Uterus (tissue), 4 donors: ENCODE measurements around the gene CASP10. TPM values are rescaled to one million over a fixed set of nuclear protein-coding genes. Genes with fewer than 3 reads are reported as not detected.

Source experiments
- DNase-seq, 2 donors: peaks; one replicate each; pipeline ENCODE4 v3.0.0-alpha.2; 2019 to 2020
- H3K27ac ChIP-seq, 2 donors: fragments of 200-600 bp; sonication (generic); 1 replicate in 1 of 2; 2 replicates in 1 of 2; pipeline ENCODE4 v1.5.1; 2016 to 2018
- H3K27me3 ChIP-seq, 2 donors: fragments of 200-600 bp; sonication (generic); one replicate each; pipeline ENCODE4 v1.5.1; 2018 to 2019; ENCODE audit warnings: control low read depth in 1 of 2
- H3K36me3 ChIP-seq, 2 donors: fragments of 200-600 bp; sonication (generic); one replicate each; pipeline ENCODE4 v1.5.1; 2019; ENCODE audit warnings: control low read depth in 1 of 2
- H3K4me1 ChIP-seq, 2 donors: fragments of 200-600 bp; sonication (generic); one replicate each; pipeline ENCODE4 v1.5.1; 2018 to 2019; ENCODE audit warnings: control low read depth in 1 of 2
- H3K4me3 ChIP-seq, 2 donors: fragments of 200-600 bp; sonication (generic); 1 replicate in 1 of 2; 2 replicates in 1 of 2; pipeline ENCODE4 v1.5.1; 2018 to 2019; ENCODE audit warnings: mild to moderate bottlenecking in 1 of 2
- H3K9me3 ChIP-seq, 2 donors: fragments of 200-600 bp; sonication (generic); one replicate each; pipeline ENCODE4 v1.5.1; 2019; ENCODE audit warnings: control low read depth in 1 of 2
- POLR2A ChIP-seq, 2 donors: fragments of 450-650 bp; IDR thresholded peaks; one replicate each; pipeline ENCODE4 v1.6.1; 2016; ENCODE audit warnings: antibody characterized with exemption in 2 of 2, mild to moderate bottlenecking in 1 of 2, moderate library complexity in 1 of 2
- intact Hi-C: fragments of 100-400 bp; cut with DNase I; formaldehyde crosslinking; loops from one replicate; pipeline ENCODE4 v1.15.1; 2023; ENCODE audit warnings: low total_unique reads
- total RNA-seq, 4 donors: library from RNA; depleted of rRNA in 3 of 4; stranded (reverse); fragments of >200 nt in 3 of 4; gene quantifications; one replicate each; pipeline versions ENCODE4 v1.1.0 to v1.2.4, GENCODE V29; 2014 to 2023
- TF ChIP-seq, protein P1 (sequence below), 4 experiments: fragments of 200-600 bp in 2 of 4; fragments of 450-650 bp in 2 of 4; sonication (generic) in 2 of 4; IDR thresholded peaks; one replicate each; pipeline ENCODE4 v1.5.1; 2016 to 2019; ENCODE audit warnings: antibody characterized with exemption in 4 of 4, mild to moderate bottlenecking in 2 of 4, moderate library complexity in 1 of 4
- donor health status: DM: yes; HTN: yes; CAD: no.

CASP10 gene
- total RNA-seq, 4 donors from 2014 or later = 1.8 to 21.6 (median 11.7) TPM

DNA sequence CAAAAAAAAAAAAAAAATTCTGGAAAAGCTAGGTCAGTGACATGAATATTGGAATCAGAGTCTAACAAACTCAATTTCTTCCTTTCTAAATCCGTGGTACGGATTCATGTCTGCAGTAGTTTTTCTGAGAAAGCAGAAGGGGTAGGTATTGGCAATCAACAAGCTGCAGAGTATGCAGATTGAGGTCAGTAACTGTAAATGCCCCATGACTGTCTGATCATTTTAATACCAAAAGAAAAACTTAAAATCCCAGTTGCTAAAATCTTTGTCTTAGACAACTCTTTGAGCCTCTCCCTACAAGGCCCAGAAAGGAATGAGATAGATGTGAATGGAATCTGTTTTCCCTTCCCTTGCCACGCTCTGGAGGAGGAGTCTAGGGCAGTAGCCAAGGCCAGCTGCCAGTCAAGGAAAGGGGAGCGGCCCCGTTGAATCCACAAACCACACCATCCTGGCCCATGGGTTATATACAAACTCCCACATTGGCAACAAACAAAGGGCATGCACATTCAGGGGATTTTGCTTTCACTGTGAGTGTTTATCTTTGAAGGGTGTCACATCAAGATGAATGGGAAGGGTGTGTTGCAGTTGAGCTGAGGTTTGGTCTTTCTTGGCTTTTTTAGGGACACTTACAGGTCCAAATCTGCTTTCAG, 71.3 kb downstream of the CASP10 start:
- Histone ChIP-seq H3K27ac (no peak overlapping the region), H3K27me3 (no peaks in the 10 kb centered on the region), H3K4me3 (no peak overlapping the region), H3K9me3 (no peaks in the 10 kb centered on the region), H3K36me3 (no peaks in the 10 kb centered on the region), H3K4me1 (no peaks in the 10 kb centered on the region)
- intact Hi-C loops = no loop called here
- no peak for DNase-seq
- no peak for TF ChIP-seq POLR2A (IDR thresholded peaks at IDR 0.05)
- TF ChIP-seq, protein P1, sequence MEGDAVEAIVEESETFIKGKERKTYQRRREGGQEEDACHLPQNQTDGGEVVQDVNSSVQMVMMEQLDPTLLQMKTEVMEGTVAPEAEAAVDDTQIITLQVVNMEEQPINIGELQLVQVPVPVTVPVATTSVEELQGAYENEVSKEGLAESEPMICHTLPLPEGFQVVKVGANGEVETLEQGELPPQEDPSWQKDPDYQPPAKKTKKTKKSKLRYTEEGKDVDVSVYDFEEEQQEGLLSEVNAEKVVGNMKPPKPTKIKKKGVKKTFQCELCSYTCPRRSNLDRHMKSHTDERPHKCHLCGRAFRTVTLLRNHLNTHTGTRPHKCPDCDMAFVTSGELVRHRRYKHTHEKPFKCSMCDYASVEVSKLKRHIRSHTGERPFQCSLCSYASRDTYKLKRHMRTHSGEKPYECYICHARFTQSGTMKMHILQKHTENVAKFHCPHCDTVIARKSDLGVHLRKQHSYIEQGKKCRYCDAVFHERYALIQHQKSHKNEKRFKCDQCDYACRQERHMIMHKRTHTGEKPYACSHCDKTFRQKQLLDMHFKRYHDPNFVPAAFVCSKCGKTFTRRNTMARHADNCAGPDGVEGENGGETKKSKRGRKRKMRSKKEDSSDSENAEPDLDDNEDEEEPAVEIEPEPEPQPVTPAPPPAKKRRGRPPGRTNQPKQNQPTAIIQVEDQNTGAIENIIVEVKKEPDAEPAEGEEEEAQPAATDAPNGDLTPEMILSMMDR (IDR thresholded peaks at IDR 0.05) = no peak

GRCh38 chr2:201255408-201256033, 72.6 kb downstream of the CASP10 start:
- Histone ChIP-seq H3K36me3 (no peaks in the 10 kb centered on the region), H3K27me3 (no peaks in the 10 kb centered on the region), H3K4me1 (no peaks in the 10 kb centered on the region), H3K9me3 (no peaks in the 10 kb centered on the region), H3K27ac (no peak overlapping the region), H3K4me3 (no peak overlapping the region)
- no peak for DNase-seq
- intact Hi-C loops = no loop called here
- TF ChIP-seq, protein P1 (IDR thresholded peaks at IDR 0.05) = no peak
- TF ChIP-seq POLR2A (IDR thresholded peaks at IDR 0.05) = no peak

DNA sequence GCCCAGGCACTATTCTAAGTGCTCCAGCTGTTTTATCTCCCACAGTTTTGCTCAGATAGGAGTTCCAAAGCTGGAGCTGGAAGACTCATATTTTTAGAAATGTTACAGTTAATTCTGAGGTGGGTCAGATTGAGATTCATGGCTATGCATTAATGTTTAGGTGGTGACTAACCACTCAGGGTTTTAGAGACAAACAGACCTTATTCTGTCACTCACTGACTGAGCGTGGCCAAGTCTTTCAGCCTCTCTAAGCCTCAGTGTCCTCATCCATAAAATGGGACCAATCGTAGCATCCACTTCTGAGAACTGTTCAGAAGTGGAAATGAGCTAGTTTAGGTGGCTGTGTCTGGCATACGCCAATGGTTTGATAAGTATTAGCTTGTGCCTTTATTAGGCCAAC, 73.1 kb downstream of the CASP10 start:
- H3K4me1 ChIP-seq = no peaks in the 10 kb centered on the region
- no peak for DNase-seq
- no peak overlapping the region for H3K4me3 ChIP-seq
- no peak for TF ChIP-seq POLR2A (IDR thresholded peaks at IDR 0.05)
- TF ChIP-seq, protein P1 (IDR thresholded peaks at IDR 0.05) = no peak
- no peak overlapping the region for H3K27ac ChIP-seq
- intact Hi-C loops = no loop called here
- H3K36me3 ChIP-seq = no peaks in the 10 kb centered on the region
- no peaks in the 10 kb centered on the region for H3K27me3 ChIP-seq
- H3K9me3 ChIP-seq = no peaks in the 10 kb centered on the region

- TF ChIP-seq, protein P1 (IDR thresholded peaks at IDR 0.05) = no peak
- no peak for TF ChIP-seq POLR2A (IDR thresholded peaks at IDR 0.05)
- DNase-seq = no peak
- H3K36me3 ChIP-seq = no peaks in the 10 kb centered on the region
Observed at GRCh38 chr2:201257381-201257955, 74.5 kb downstream of the CASP10 start.

More at GRCh38 chr2:201257381-201257955, 74.5 kb downstream of the CASP10 start:
- Histone ChIP-seq H3K9me3 (no peaks in the 10 kb centered on the region), H3K4me1 (no peaks in the 10 kb centered on the region), H3K27me3 (no peaks in the 10 kb centered on the region), H3K4me3 (peak overlapping the region; percentile 52 to 65), H3K27ac (peak overlapping the region; percentile 80 to 94)
- intact Hi-C loops = no loop called here
